22Rv1 (cell line): ENCODE results near the gene CAPN12.

ENCODE experiments used
- CTCF ChIP-seq: fragments of 450-650 bp; IDR thresholded peaks from 2 replicates; pipeline ENCODE4 v1.5.1; 2017; ENCODE audit warnings: mild to moderate bottlenecking
- ZFX ChIP-seq: fragments of 450-650 bp; IDR thresholded peaks from 2 replicates; pipeline ENCODE4 v1.6.1; 2017; ENCODE audit warnings: antibody characterized with exemption, borderline replicate concordance

- TF ChIP-seq CTCF (no peak), ZFX (no peak)
These were observed 9.6 kb downstream of the CAPN12 start for GRCh38 chr19:38734426-38735256.
